Posterior vena cava (tissue), 2 donors: ENCODE measurements around the gene NUP160. TPM values are rescaled to one million over a fixed set of nuclear protein-coding genes. Genes with fewer than 3 reads are reported as not detected.
"Not testable (repeated sequence)": the region's sequence is repeated elsewhere in the genome, so short reads cannot be mapped to it uniquely, and the experiment has no call there.

Experiments used
- DNase-seq: peaks from one replicate; pipeline ENCODE4 v3.0.0-alpha.2; 2020; ENCODE audit warnings: low spot score
- intact Hi-C, 2 donors: fragments of 100-400 bp; cut with DNase I; formaldehyde crosslinking; loops; one replicate each; pipeline versions ENCODE4 v1.14.1 to v1.14.2; 2022 to 2023
- total RNA-seq, 2 donors: library from RNA; stranded (reverse); fragmentation: NEBNext Ultra II Directional; extraction: Animal tissue kit (Norgen Biotek cat#: 25700); gene quantifications; one replicate each; pipeline ENCODE4 v1.2.1, GENCODE V29; 2021
- donor health status: DM: yes; HTN: yes; CAD: no.
- donor health status: DM: yes; HTN: yes; CAD: no.

The NUP160 gene
- total RNA-seq, 2 donors from 2014 or later = 24.6 to 28.2 TPM

- no peak for DNase-seq
- intact Hi-C loops = no loop called here
Measured at GRCh38 chr11:47828284-47828683, 19.9 kb downstream of the NUP160 start.

GRCh38 chr11:47822664-47823063 is 25.5 kb downstream of the NUP160 start:
- DNase-seq, intact Hi-C loops: not testable (repeated sequence)

- intact Hi-C loops = no loop called here
- no peak for DNase-seq
Measured at GRCh38 chr11:47819743-47820142, 28.4 kb downstream of the NUP160 start.

- no peak for DNase-seq
- intact Hi-C loops = no loop called here
Measured at GRCh38 chr11:47800759-47801158, 47.4 kb downstream of the NUP160 start.

- intact Hi-C loops = no loop called here
Measured at GRCh38 chr11:47797633-47798032, 50.5 kb downstream of the NUP160 start.

GRCh38 chr11:47791774-47792430 is 56.2 kb downstream of the NUP160 start:
- intact Hi-C loops = no loop called here
- no peak for DNase-seq

More at GRCh38 chr11:47797633-47798032, 50.5 kb downstream of the NUP160 start:
- no peak for DNase-seq

GRCh38 chr11:47790017-47790416 is 58.1 kb downstream of the NUP160 start:
- intact Hi-C loops, DNase-seq: not testable (repeated sequence)

- DNase-seq = no peak
- intact Hi-C loops = no loop called here
Measured at GRCh38 chr11:47788181-47788580, 60.0 kb downstream of the NUP160 start.

GRCh38 chr11:47786373-47786772 is 61.8 kb downstream of the NUP160 start:
- intact Hi-C loops = no loop called here

GRCh38 chr11:47784785-47785381 is 63.3 kb downstream of the NUP160 start:
- intact Hi-C loops = no loop called here

More at GRCh38 chr11:47786373-47786772, 61.8 kb downstream of the NUP160 start:
- no peak for DNase-seq

GRCh38 chr11:47783087-47783610 is 65.0 kb downstream of the NUP160 start:
- intact Hi-C loops = no loop called here
- DNase-seq = no peak

More at GRCh38 chr11:47784785-47785381, 63.3 kb downstream of the NUP160 start:
- DNase-seq = no peak

GRCh38 chr11:47778878-47779483 is 69.2 kb downstream of the NUP160 start:
- no peak for DNase-seq
- intact Hi-C loops = no loop called here

- intact Hi-C loops = no loop called here
- no peak for DNase-seq
Measured at GRCh38 chr11:47775240-47775869, 72.8 kb downstream of the NUP160 start.

- intact Hi-C loops = no loop called here
- DNase-seq = no peak
Measured at GRCh38 chr11:47773882-47774281, 74.3 kb downstream of the NUP160 start.

GRCh38 chr11:47769556-47769955 is 78.6 kb downstream of the NUP160 start:
- intact Hi-C loops, DNase-seq: not testable (repeated sequence)

GRCh38 chr11:47768101-47768612 is 80.0 kb downstream of the NUP160 start:
- peak; percentile 89 for DNase-seq

GRCh38 chr11:47766509-47767227 is 81.5 kb downstream of the NUP160 start:
- DNase-seq = peak; percentile 90
- intact Hi-C loops = no loop called here

More at GRCh38 chr11:47768101-47768612, 80.0 kb downstream of the NUP160 start:
- intact Hi-C loops = no loop called here

GRCh38 chr11:47765086-47765485 is 83.1 kb downstream of the NUP160 start:
- intact Hi-C loops = no loop called here
- DNase-seq = no peak

- DNase-seq, intact Hi-C loops: not testable (repeated sequence)
Measured at GRCh38 chr11:47759291-47759690, 88.9 kb downstream of the NUP160 start.
